CD4-positive, alpha-beta T cell (primary cell): ENCODE measurements around the gene BCL11B. TPM values are rescaled to one million over a fixed set of nuclear protein-coding genes. Genes with fewer than 3 reads are reported as not detected.

Experiments used
- ATAC-seq: fragments of 200-7000 bp; cut with Tn5 transposase; one replicate; pipeline ENCODE4 v1.10.0; 2022; ENCODE audit warnings: mild to moderate bottlenecking; ENCODE audit not compliant: poor library complexity
- CTCF ChIA-PET: fragments of 350-600 bp; sonication (Branson Sonifier 250); formaldehyde crosslinking; loops from one replicate; lab custom pipeline; 2021; ENCODE audit warnings: antibody characterized with exemption, inconsistent platforms; lab: Charles Lee
- POLR2A ChIA-PET: fragments of 350-600 bp; sonication (Branson Sonifier 250); formaldehyde crosslinking; loops from one replicate; lab custom pipeline; 2021; ENCODE audit warnings: antibody characterized with exemption, inconsistent platforms; lab: Charles Lee
- DNase-seq, 14 experiments: peaks; one replicate each; pipeline ENCODE4 v3.0.0-alpha.2; 2013 to 2020; ENCODE audit warnings: mixed read lengths in 2 of 14
- H3K27ac ChIP-seq, 2 donors: one replicate each; pipeline versions ENCODE4 v1.5.1 to v1.7.0; 2013; ENCODE audit warnings: low read length in 2 of 2, low read depth in 1 of 2, mild to moderate bottlenecking in 1 of 2
- H3K27me3 ChIP-seq, 2 experiments: 1 replicate in 1 of 2; 2 replicates in 1 of 2; pipeline versions ENCODE4 v1.6.1 to v1.7.0; 2013; ENCODE audit warnings: low read length in 2 of 2, control low read depth in 1 of 2, mild to moderate bottlenecking in 1 of 2, moderate library complexity in 1 of 2; ENCODE audit not compliant: insufficient read depth in 2 of 2, control insufficient read depth in 1 of 2
- H3K36me3 ChIP-seq: one replicate; pipeline ENCODE4 v1.6.1; 2013; ENCODE audit warnings: low read length, control low read depth; ENCODE audit not compliant: insufficient read depth
- H3K4me1 ChIP-seq: one replicate; pipeline ENCODE4 v1.6.1; 2013; ENCODE audit warnings: low read length, control low read depth; ENCODE audit not compliant: insufficient read depth
- H3K4me3 ChIP-seq: one replicate; pipeline ENCODE4 v1.5.1; 2013; ENCODE audit warnings: mild to moderate bottlenecking, low read length, moderate library complexity
- H3K9me3 ChIP-seq, 2 experiments: 1 replicate in 1 of 2; 2 replicates in 1 of 2; pipeline versions ENCODE4 v1.6.1 to v1.7.0; 2013; ENCODE audit warnings: low read length in 2 of 2, mild to moderate bottlenecking in 2 of 2, control low read depth in 1 of 2, moderate library complexity in 1 of 2; ENCODE audit not compliant: control insufficient read depth in 1 of 2, insufficient read depth in 1 of 2
- H3K27ac Mint-ChIP-seq: one replicate; pipeline ENCODE4 v1.8.0; 2020; ENCODE audit warnings: mixed read lengths
- H3K27me3 Mint-ChIP-seq: one replicate; pipeline ENCODE4 v1.8.0; 2021; ENCODE audit warnings: mixed read lengths
- H3K36me3 Mint-ChIP-seq: one replicate; pipeline ENCODE4 v1.8.0; 2021; ENCODE audit warnings: low read depth, mixed read lengths
- H3K4me1 Mint-ChIP-seq: one replicate; pipeline ENCODE4 v1.8.0; 2021; ENCODE audit warnings: low read depth, mixed read lengths
- H3K4me3 Mint-ChIP-seq: one replicate; pipeline ENCODE4 v1.8.0; 2020; ENCODE audit warnings: mild to moderate bottlenecking, mixed read lengths
- H3K9me3 Mint-ChIP-seq: one replicate; pipeline ENCODE4 v1.8.0; 2020; ENCODE audit warnings: mixed read lengths
- CTCF ChIP-seq: fragments of 200-600 bp; IDR thresholded peaks from one replicate; pipeline ENCODE4 v1.8.0; 2022; ENCODE audit warnings: antibody characterized with exemption, mild to moderate bottlenecking
- intact Hi-C, 2 experiments: fragments of 100-400 bp; cut with DNase I in 1 of 2; cut with micrococcal nuclease in 1 of 2; formaldehyde crosslinking; loops; one replicate each; pipeline versions ENCODE4 v1.15.1 to v1.9.0; 2023 to 2025; cut with DNase I, micrococcal nuclease
- total RNA-seq, 174 experiments: library from RNA in 2 of 174; stranded (reverse) in 2 of 174; gene quantifications; one replicate each; pipeline ENCODE4 v1.2.3 and lab custom pipeline; 2021 to 2026

BCL11B gene
- total RNA-seq, 2 experiments from 2014 or later: 244 to 254 TPM

GRCh38 chr14:99158150-99158549 lies 113.8 kb downstream of the BCL11B start:
- H3K4me3 ChIP-seq: no peak overlapping the region
- intact Hi-C loops: no loop called here
- H3K4me1 ChIP-seq: peaks cover 4% of the 10 kb centered on the region
- peaks cover 27% of the 10 kb centered on the region for H3K4me1 Mint-ChIP-seq
- no peak overlapping the region for H3K27ac Mint-ChIP-seq
- H3K27me3 Mint-ChIP-seq: no peaks in the 10 kb centered on the region
- peaks cover 2% of the 10 kb centered on the region for H3K9me3 Mint-ChIP-seq
- DNase-seq (no peak), ATAC-seq (no peak)
- CTCF ChIA-PET: no interaction called here
- H3K9me3 ChIP-seq: no peaks in the 10 kb centered on the region
- H3K27ac ChIP-seq: no peak overlapping the region
- no peak overlapping the region for H3K4me3 Mint-ChIP-seq
- H3K36me3 ChIP-seq: no peaks in the 10 kb centered on the region
- POLR2A ChIA-PET: no interaction called here
- no peak for TF ChIP-seq CTCF
- H3K27me3 ChIP-seq: no peaks in the 10 kb centered on the region
- H3K36me3 Mint-ChIP-seq: peaks cover 14% of the 10 kb centered on the region

GRCh38 chr14:99157676-99158075 lies 114.3 kb downstream of the BCL11B start:
- Mint-ChIP-seq H3K4me1 (peaks cover 27% of the 10 kb centered on the region), H3K4me3 (no peak overlapping the region), H3K27me3 (no peaks in the 10 kb centered on the region), H3K27ac (no peak overlapping the region), H3K36me3 (peaks cover 14% of the 10 kb centered on the region), H3K9me3 (peaks cover 2% of the 10 kb centered on the region)
- Histone ChIP-seq H3K36me3 (no peaks in the 10 kb centered on the region), H3K27me3 (no peaks in the 10 kb centered on the region), H3K27ac (no peak overlapping the region), H3K9me3 (no peaks in the 10 kb centered on the region), H3K4me1 (peaks cover 4% of the 10 kb centered on the region), H3K4me3 (no peak overlapping the region)
- CTCF ChIA-PET: no interaction called here
- TF ChIP-seq CTCF: no peak
- DNase-seq (no peak), ATAC-seq (no peak)
- intact Hi-C loops: no loop called here
- POLR2A ChIA-PET: no interaction called here

- Mint-ChIP-seq H3K9me3 (peaks cover 2% of the 10 kb centered on the region), H3K27me3 (no peaks in the 10 kb centered on the region), H3K36me3 (peaks cover 14% of the 10 kb centered on the region), H3K4me3 (no peak overlapping the region), H3K27ac (no peak overlapping the region), H3K4me1 (peaks cover 27% of the 10 kb centered on the region)
- TF ChIP-seq CTCF: no peak
- Histone ChIP-seq H3K4me3 (no peak overlapping the region), H3K27ac (no peak overlapping the region), H3K4me1 (peaks cover 4% of the 10 kb centered on the region), H3K27me3 (no peaks in the 10 kb centered on the region), H3K36me3 (no peaks in the 10 kb centered on the region), H3K9me3 (no peaks in the 10 kb centered on the region)
- ATAC-seq (no peak), DNase-seq (no peak)
- CTCF ChIA-PET: no interaction called here
- POLR2A ChIA-PET: no interaction called here
- intact Hi-C loops: no loop called here
Measured at GRCh38 chr14:99157246-99157645, 114.8 kb downstream of the BCL11B start.
